NB4 (cell line): ENCODE data around the gene ARHGAP28.

ENCODE experiments used
- MAX ChIP-seq: IDR thresholded peaks from 2 replicates; pipeline ENCODE4 v1.6.1; 2011; ENCODE audit warnings: low read depth, low read length
- POLR2A ChIP-seq: IDR thresholded peaks from 2 replicates; pipeline ENCODE4 v1.6.1; 2011; ENCODE audit warnings: mild to moderate bottlenecking; ENCODE audit not compliant: insufficient read length; ENCODE audit errors: extremely low read depth
- TF ChIP-seq, protein P1 (sequence below): IDR thresholded peaks from one replicate; pipeline ENCODE4 v1.5.1; 2012; ENCODE audit warnings: low read depth, low read length

- TF ChIP-seq, protein P1, sequence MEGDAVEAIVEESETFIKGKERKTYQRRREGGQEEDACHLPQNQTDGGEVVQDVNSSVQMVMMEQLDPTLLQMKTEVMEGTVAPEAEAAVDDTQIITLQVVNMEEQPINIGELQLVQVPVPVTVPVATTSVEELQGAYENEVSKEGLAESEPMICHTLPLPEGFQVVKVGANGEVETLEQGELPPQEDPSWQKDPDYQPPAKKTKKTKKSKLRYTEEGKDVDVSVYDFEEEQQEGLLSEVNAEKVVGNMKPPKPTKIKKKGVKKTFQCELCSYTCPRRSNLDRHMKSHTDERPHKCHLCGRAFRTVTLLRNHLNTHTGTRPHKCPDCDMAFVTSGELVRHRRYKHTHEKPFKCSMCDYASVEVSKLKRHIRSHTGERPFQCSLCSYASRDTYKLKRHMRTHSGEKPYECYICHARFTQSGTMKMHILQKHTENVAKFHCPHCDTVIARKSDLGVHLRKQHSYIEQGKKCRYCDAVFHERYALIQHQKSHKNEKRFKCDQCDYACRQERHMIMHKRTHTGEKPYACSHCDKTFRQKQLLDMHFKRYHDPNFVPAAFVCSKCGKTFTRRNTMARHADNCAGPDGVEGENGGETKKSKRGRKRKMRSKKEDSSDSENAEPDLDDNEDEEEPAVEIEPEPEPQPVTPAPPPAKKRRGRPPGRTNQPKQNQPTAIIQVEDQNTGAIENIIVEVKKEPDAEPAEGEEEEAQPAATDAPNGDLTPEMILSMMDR: no peak
- no peak for TF ChIP-seq POLR2A
- no peak for TF ChIP-seq MAX
Measured at GRCh38 chr18:6882401-6882800, 152.9 kb downstream of the ARHGAP28 start.
